ENCODE measurements around the gene MAGEH1.
"Not testable (repeated sequence)": the region's sequence is repeated elsewhere in the genome, so short reads cannot be mapped to it uniquely, and the experiment has no call there.

MAGEH1 gene

DNA sequence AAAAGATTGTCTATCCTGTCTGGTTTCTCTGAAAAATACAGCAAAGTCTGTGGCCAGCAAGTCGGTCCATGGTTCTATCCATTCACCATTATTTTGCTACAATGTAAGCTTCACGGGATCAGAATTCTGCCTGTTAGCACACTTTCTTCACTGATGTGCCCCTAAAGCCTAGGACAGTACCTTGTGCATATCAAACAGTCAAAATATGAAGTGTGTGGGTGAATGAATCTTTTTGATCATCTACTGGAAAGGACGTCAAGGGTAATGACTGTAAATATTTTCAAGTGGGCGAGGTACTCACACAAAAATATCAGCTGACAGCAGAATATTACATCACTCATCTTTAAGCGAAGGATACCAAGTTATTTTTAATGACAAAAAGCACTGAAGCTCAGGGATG, 13.2 kb downstream of the MAGEH1 start:
- H3K9ac ChIP-seq (ENCODE audit: low read depth, low read length); H3K36me3 ChIP-seq (ENCODE audit: control insufficient read depth, insufficient read depth, low read length); H3K27me3 ChIP-seq (ENCODE audit: control insufficient read depth, insufficient read depth, low read length); H3K4me3 ChIP-seq (ENCODE audit: low read depth, low read length); H3K27ac ChIP-seq (ENCODE audit: low read depth, low read length); H3K9me3 ChIP-seq (ENCODE audit: control insufficient read depth, insufficient read depth, low read length); H3K4me1 ChIP-seq (ENCODE audit: control insufficient read depth, insufficient read depth, low read length): not testable (repeated sequence)

DNA sequence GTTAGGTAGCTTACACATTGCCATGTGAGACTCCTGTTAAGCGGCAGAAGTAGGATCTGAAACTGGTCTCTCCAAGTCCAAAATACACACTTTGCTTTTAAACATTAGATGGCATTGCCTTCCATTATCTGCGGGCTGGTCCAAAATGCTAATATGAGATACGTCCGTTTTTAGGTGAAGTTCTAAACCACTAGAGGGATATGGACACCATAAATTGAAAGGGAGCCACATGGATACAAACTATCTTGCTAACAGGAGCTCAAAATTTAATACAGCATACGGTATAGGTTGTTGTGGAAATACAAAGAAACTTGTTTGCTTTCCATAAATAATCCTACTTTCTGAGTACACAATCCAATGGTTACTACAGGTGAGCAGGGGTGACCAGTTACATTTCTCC, 13.9 kb downstream of the MAGEH1 start:
- H3K4me3 ChIP-seq (ENCODE audit: low read depth, low read length); H3K9me3 ChIP-seq (ENCODE audit: control insufficient read depth, insufficient read depth, low read length); H3K27me3 ChIP-seq (ENCODE audit: control insufficient read depth, insufficient read depth, low read length); H3K4me1 ChIP-seq (ENCODE audit: control insufficient read depth, insufficient read depth, low read length); H3K27ac ChIP-seq (ENCODE audit: low read depth, low read length); H3K36me3 ChIP-seq (ENCODE audit: control insufficient read depth, insufficient read depth, low read length); H3K9ac ChIP-seq (ENCODE audit: low read depth, low read length): not testable (repeated sequence)

DNA sequence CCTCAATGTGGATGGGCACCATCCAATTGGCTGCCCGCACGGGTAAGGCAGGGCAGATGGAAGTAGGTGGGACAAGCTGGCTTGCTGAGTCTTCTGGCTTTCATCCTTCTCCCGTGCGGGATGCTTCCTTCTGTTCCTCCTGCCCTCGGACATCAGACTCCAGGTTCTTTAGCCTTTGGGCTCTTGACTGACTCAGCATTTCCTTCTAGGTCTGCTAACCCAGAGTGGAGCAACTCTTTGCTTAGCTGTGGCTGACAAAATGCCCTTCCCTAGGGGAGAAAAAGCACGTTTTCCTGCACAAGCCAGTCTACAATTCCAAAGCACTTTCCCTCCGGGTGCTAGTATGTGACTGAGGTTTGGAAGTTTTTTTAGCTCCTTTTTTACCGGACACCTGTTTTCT, 28.0 kb downstream of the MAGEH1 start:
- not testable (repeated sequence) for H3K36me3 ChIP-seq (ENCODE audit: control insufficient read depth, insufficient read depth, low read length); H3K27me3 ChIP-seq (ENCODE audit: control insufficient read depth, insufficient read depth, low read length); H3K27ac ChIP-seq (ENCODE audit: low read depth, low read length); H3K4me3 ChIP-seq (ENCODE audit: low read depth, low read length); H3K9ac ChIP-seq (ENCODE audit: low read depth, low read length); H3K4me1 ChIP-seq (ENCODE audit: control insufficient read depth, insufficient read depth, low read length)
- peaks cover 35% of the 10 kb centered on the region for H3K9me3 ChIP-seq (ENCODE audit: control insufficient read depth, insufficient read depth, low read length)

DNA sequence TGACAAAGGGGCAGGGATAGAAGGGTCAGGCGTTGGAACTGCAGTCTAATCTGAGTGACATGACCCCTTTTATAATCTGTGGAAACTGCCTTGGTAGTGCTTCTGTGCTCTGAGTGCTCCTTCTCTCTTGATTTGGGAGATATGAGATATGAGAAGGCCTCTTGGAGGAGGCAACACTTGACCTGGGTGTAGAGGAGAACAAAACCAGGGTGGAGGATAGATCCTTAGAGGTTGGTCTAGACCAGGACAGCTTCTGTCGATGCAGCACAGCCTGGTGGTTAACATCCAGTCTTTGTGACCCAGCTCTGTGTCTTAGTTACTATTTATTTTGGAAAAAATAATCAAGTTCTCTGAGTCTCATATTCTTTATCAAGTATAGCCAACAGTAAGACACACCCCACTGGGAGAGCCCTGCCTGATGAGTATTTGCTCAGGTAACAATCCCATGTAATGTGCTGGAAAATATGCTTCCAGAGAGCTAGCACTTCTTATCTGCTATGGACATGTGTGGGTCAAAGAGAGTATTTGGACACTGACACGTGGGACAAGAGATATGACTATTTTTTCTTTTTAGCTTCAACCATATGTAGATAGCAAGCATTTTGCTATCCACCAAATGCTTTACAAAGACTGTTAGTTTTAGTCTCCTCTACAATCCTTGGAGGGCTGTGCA, 28.6 kb downstream of the MAGEH1 start:
- no peak overlapping the region for H3K4me3 ChIP-seq (ENCODE audit: low read depth, low read length)
- no peaks in the 10 kb centered on the region for H3K4me1 ChIP-seq (ENCODE audit: control insufficient read depth, insufficient read depth, low read length)
- H3K9me3 ChIP-seq (ENCODE audit: control insufficient read depth, insufficient read depth, low read length), result peaks cover 35% of the 10 kb centered on the region
- no peaks in the 10 kb centered on the region for H3K27me3 ChIP-seq (ENCODE audit: control insufficient read depth, insufficient read depth, low read length)
- no peak overlapping the region for H3K27ac ChIP-seq (ENCODE audit: low read depth, low read length)
- no peak overlapping the region for H3K9ac ChIP-seq (ENCODE audit: low read depth, low read length)
- no peaks in the 10 kb centered on the region for H3K36me3 ChIP-seq (ENCODE audit: control insufficient read depth, insufficient read depth, low read length)

DNA sequence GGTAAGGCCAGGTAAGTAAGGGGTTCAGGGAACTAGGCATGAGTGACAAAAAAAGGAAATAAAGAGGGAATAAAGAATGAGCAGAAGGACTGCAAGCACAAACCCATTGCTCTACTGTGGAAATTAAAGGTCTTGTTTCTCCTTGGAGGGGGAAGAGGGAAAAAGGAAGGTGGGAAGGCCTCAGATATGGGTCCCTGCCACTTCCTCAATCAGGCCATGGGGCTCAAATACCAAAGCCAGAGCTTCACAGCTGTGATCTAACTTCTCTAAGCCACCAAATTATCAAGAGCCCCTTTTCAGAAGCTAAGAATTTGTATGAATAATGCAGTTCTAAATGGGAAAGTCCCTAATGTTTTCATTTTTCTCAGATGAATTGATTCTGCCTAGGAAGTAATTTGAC, 33.0 kb downstream of the MAGEH1 start:
- H3K27ac ChIP-seq (ENCODE audit: low read depth, low read length), result no peak overlapping the region
- no peaks in the 10 kb centered on the region for H3K36me3 ChIP-seq (ENCODE audit: control insufficient read depth, insufficient read depth, low read length)
- no peaks in the 10 kb centered on the region for H3K4me1 ChIP-seq (ENCODE audit: control insufficient read depth, insufficient read depth, low read length)
- H3K27me3 ChIP-seq (ENCODE audit: control insufficient read depth, insufficient read depth, low read length), result no peaks in the 10 kb centered on the region
- no peak overlapping the region for H3K9ac ChIP-seq (ENCODE audit: low read depth, low read length)
- no peak overlapping the region for H3K4me3 ChIP-seq (ENCODE audit: low read depth, low read length)
- peaks cover 53% of the 10 kb centered on the region for H3K9me3 ChIP-seq (ENCODE audit: control insufficient read depth, insufficient read depth, low read length)

DNA sequence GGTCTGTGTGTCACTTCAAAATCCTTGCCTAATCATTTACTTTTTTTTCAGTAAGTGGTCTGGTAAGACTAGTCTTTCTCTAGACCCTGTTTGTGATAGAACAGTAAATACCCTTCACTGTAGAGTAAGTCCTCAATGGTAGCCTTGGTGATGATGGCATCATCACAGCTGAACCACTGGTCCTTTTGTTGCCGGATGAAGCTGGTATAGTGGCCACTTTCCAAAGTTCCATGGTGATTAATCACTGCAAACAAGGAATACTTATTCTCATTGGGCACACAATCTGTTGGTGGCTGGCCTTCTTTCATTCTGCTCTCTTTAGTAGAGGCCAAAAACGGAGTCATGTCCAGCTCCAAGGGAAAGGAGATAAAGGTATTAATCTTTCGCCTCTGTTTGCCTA, 34.8 kb downstream of the MAGEH1 start:
- peaks cover 51% of the 10 kb centered on the region for H3K9me3 ChIP-seq (ENCODE audit: control insufficient read depth, insufficient read depth, low read length)
- no peak overlapping the region for H3K27ac ChIP-seq (ENCODE audit: low read depth, low read length)
- H3K4me3 ChIP-seq (ENCODE audit: low read depth, low read length), result no peak overlapping the region
- H3K27me3 ChIP-seq (ENCODE audit: control insufficient read depth, insufficient read depth, low read length), result no peaks in the 10 kb centered on the region
- no peak overlapping the region for H3K9ac ChIP-seq (ENCODE audit: low read depth, low read length)
- no peaks in the 10 kb centered on the region for H3K4me1 ChIP-seq (ENCODE audit: control insufficient read depth, insufficient read depth, low read length)
- H3K36me3 ChIP-seq (ENCODE audit: control insufficient read depth, insufficient read depth, low read length), result no peaks in the 10 kb centered on the region

DNA sequence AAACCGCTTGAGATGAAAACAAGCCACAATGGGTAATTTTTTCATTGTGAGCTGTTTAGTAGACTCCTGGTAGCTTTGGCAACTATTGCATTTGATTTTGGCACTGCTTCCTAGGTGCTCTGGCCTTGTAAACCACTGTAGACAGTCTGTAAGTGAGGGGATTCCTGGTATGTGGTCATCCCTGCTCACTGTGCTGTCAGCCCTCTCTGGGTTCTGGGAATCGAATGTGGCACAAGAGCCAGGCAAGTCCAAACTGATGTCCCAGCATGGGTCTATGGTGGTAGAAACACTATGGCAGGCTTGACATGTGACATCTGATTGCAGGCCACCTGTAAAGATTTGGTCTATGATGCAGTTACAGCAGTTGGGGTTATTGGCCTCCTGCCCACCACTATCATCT, 35.2 kb downstream of the MAGEH1 start:
- Histone ChIP-seq H3K36me3 (ENCODE audit: control insufficient read depth, insufficient read depth, low read length) (no peaks in the 10 kb centered on the region), H3K4me1 (ENCODE audit: control insufficient read depth, insufficient read depth, low read length) (no peaks in the 10 kb centered on the region), H3K9me3 (ENCODE audit: control insufficient read depth, insufficient read depth, low read length) (peaks cover 51% of the 10 kb centered on the region), H3K27me3 (ENCODE audit: control insufficient read depth, insufficient read depth, low read length) (no peaks in the 10 kb centered on the region), H3K9ac (ENCODE audit: low read depth, low read length) (no peak overlapping the region), H3K4me3 (ENCODE audit: low read depth, low read length) (no peak overlapping the region), H3K27ac (ENCODE audit: low read depth, low read length) (no peak overlapping the region)

DNA sequence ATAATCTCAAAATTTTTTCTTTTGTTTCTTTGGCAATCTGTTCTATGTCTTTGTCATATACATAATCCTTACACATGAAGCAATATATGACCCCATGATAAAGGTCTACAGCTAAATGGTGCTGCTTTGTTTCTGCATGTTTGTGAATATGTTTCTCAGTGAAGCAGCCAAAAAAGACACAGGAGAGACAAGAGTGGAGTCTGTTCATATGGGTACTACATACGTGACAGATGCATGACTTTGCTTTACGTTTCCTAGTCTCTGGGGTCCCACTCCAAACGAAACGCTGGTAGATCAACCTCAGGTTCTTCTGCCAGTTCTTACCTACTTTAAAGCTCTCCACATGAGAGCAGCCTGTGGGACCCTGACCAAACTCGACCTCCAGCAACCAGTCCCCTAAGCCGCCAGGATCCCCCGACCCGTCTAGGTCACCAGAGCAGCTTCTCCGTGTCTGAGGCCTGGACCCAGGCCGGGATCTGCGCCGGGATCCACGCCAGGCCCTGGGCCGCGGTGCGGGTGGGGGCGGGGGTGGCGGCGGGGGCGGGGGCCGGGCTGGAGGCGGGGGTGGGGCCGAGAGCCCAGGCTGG, 36.2 kb downstream of the MAGEH1 start:
- no peaks in the 10 kb centered on the region for H3K27me3 ChIP-seq (ENCODE audit: control insufficient read depth, insufficient read depth, low read length)
- no peak overlapping the region for H3K27ac ChIP-seq (ENCODE audit: low read depth, low read length)
- H3K9me3 ChIP-seq (ENCODE audit: control insufficient read depth, insufficient read depth, low read length), result peaks cover 48% of the 10 kb centered on the region
- H3K4me3 ChIP-seq (ENCODE audit: low read depth, low read length), result peak overlapping the region; percentile 83
- H3K36me3 ChIP-seq (ENCODE audit: control insufficient read depth, insufficient read depth, low read length), result no peaks in the 10 kb centered on the region
- no peak overlapping the region for H3K9ac ChIP-seq (ENCODE audit: low read depth, low read length)
- no peaks in the 10 kb centered on the region for H3K4me1 ChIP-seq (ENCODE audit: control insufficient read depth, insufficient read depth, low read length)

DNA sequence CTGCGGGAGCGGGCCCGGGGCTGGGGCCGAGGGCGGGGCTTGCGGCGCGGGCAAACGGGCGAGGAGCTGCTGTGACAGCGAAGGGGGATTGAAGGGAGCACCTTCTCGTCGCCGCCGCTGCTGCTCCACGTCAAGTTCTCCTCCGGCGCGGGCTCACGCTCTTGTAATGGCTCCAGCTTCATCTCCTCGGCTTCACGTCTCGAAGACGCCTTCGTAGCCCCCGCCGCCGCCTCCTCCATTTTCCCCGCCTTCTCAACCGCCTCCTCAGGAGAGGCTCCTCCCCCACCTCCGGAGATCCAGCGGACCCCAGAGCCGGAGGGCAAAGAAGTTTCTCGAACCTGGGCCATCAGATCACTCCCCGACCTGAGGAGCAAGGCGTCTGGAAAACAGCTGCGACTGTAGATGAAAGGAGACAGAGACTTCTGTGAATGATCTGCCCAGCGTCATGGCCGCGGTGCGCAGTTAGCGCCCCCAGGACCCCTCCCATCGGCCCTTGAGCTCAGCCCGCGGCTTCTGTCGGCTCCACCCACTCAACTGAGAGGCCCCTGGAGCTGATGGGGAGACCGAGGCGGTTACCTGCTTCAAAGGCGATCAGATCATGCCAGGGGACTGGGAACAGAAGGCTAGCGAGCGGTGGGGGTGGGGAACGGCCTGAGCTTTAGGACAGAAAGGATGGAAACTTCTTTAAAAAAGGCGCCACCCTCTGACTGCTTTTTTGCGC, 36.8 kb downstream of the MAGEH1 start:
- H3K27me3 ChIP-seq (ENCODE audit: control insufficient read depth, insufficient read depth, low read length), result no peaks in the 10 kb centered on the region
- peaks cover 44% of the 10 kb centered on the region for H3K9me3 ChIP-seq (ENCODE audit: control insufficient read depth, insufficient read depth, low read length)
- H3K9ac ChIP-seq (ENCODE audit: low read depth, low read length), result peak overlapping the region; percentile 78
- H3K27ac ChIP-seq (ENCODE audit: low read depth, low read length), result peak overlapping the region; percentile 89
- H3K36me3 ChIP-seq (ENCODE audit: control insufficient read depth, insufficient read depth, low read length), result no peaks in the 10 kb centered on the region
- H3K4me3 ChIP-seq (ENCODE audit: low read depth, low read length), result peak overlapping the region; percentile 83
- H3K4me1 ChIP-seq (ENCODE audit: control insufficient read depth, insufficient read depth, low read length), result no peaks in the 10 kb centered on the region

DNA sequence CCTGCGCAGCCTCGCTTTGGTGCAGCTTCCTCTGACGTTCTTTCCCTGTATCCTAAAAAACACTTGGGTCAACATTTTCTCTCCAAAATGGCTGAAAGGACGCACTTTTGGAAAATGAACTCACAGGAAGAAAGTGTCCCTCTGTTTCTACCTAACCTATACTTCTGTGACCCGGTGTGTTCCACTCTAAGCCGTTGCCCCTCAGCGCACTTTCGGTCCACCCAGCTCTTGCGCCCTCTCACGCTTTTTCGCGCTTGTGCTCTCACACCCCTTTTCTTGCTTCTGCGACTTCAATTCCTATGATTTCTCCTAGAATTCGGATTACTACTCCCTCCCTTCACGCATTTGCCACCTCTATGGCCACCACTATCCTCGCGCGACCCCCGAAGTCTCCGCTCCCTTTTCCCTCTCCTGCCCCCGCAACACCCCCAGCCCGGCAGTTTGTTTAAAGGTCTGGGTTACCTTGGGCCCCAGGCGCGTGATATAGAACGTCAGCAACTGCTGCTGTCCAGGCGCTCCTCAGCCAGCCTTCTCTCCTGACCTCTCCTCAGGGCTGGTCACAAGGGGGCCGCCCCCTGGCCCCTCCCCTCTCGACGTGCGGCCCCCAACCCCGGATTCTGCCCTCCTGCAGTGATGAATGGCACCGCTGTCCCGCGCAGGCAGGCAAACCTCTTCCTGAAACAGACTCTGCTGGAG, 37.5 kb downstream of the MAGEH1 start, which contains the start of gene USP51:
USP51 (minus strand) TSS at position 535 of the 696 bp plus-strand sequence. CDS start 909 bp downstream, outside the sequence.
- H3K4me1 ChIP-seq (ENCODE audit: control insufficient read depth, insufficient read depth, low read length), result no peaks in the 10 kb centered on the region
- H3K27ac ChIP-seq (ENCODE audit: low read depth, low read length), result peak within 1 kb of the TSS; percentile 89
- H3K4me3 ChIP-seq (ENCODE audit: low read depth, low read length), result peak within 1 kb of the TSS; percentile 83
- H3K9me3 ChIP-seq (ENCODE audit: control insufficient read depth, insufficient read depth, low read length), result peaks cover 39% of the 10 kb centered on the region
- no peaks in the 10 kb centered on the region for H3K27me3 ChIP-seq (ENCODE audit: control insufficient read depth, insufficient read depth, low read length)
- no peaks in the 10 kb centered on the region for H3K36me3 ChIP-seq (ENCODE audit: control insufficient read depth, insufficient read depth, low read length)
- peak within 1 kb of the TSS; percentile 78 for H3K9ac ChIP-seq (ENCODE audit: low read depth, low read length)

DNA sequence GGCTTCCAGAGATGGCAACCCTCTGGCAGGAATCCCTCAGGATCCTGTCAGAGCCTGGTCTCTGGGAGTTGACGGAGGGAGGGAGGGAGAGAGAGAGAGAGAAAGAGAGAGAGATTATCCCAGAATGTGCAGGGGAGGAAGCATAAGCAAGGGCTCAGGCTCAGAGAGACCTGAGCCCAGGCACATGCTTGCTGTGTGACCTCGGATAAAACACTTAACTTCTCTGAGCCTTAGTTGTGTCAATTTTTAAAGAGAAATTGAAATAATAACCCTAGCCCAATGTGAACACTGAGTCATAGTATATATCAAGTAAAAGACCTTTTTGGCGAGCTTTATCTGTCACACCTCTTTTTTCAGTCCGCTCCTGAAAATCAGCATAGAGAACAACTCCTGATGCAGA, 38.2 kb downstream of the MAGEH1 start:
- no peaks in the 10 kb centered on the region for H3K4me1 ChIP-seq (ENCODE audit: control insufficient read depth, insufficient read depth, low read length)
- H3K36me3 ChIP-seq (ENCODE audit: control insufficient read depth, insufficient read depth, low read length), result no peaks in the 10 kb centered on the region
- H3K9me3 ChIP-seq (ENCODE audit: control insufficient read depth, insufficient read depth, low read length), result peaks cover 39% of the 10 kb centered on the region
- H3K27me3 ChIP-seq (ENCODE audit: control insufficient read depth, insufficient read depth, low read length), result no peaks in the 10 kb centered on the region
- H3K27ac ChIP-seq (ENCODE audit: low read depth, low read length), result peak overlapping the region; percentile 59
- no peak overlapping the region for H3K9ac ChIP-seq (ENCODE audit: low read depth, low read length)
- H3K4me3 ChIP-seq (ENCODE audit: low read depth, low read length), result peak overlapping the region; percentile 83
